ENCODE data around the gene GBF1.

- TF ChIP-seq CTCF (IDR thresholded peaks at IDR 0.05) (no peak), POLR2AphosphoS5 (IDR thresholded peaks at IDR 0.05) (no peak)
Observed at GRCh38 chr10:102236006-102236405, 9.3 kb upstream of the GBF1 start.
